OCI-LY1 (cell line): ENCODE results near the gene SUSD1.

Source experiments
- H2AFZ ChIP-seq: fragments of 200-600 bp; sonication (generic), shearing (Covaris generic); 2 replicates; pipeline ENCODE4 v1.6.0; 2014; ENCODE audit warnings: antibody characterized with exemption, mild to moderate bottlenecking, low read length
- H3F3A ChIP-seq: fragments of 200-600 bp; sonication (generic), shearing (Covaris generic); 2 replicates; pipeline ENCODE4 v1.6.0; 2014; ENCODE audit warnings: mild to moderate bottlenecking, antibody characterized with exemption, low read length, moderate library complexity; ENCODE audit not compliant: insufficient read depth
- H3K27ac ChIP-seq: fragments of 200-600 bp; sonication (generic); 2 replicates; pipeline ENCODE4 v1.5.1; 2014; ENCODE audit warnings: low read length, mixed run types, mild to moderate bottlenecking, low read depth; ENCODE audit not compliant: poor library complexity, severe bottlenecking
- H3K27me3 ChIP-seq: fragments of 200-600 bp; sonication (generic); 2 replicates; pipeline ENCODE4 v1.6.0; 2014; ENCODE audit warnings: antibody characterized with exemption, mild to moderate bottlenecking, low read length, moderate library complexity; ENCODE audit not compliant: insufficient read depth
- H3K36me3 ChIP-seq: fragments of 200-600 bp; sonication (generic); 2 replicates; pipeline ENCODE4 v1.6.1; 2014; ENCODE audit warnings: mild to moderate bottlenecking, antibody characterized with exemption, low read length, moderate library complexity, mixed read lengths; ENCODE audit not compliant: insufficient read depth
- H3K4me1 ChIP-seq: fragments of 200-600 bp; sonication (generic); 2 replicates; pipeline ENCODE4 v1.5.1; 2014; ENCODE audit warnings: mild to moderate bottlenecking, low read length, moderate library complexity; ENCODE audit not compliant: insufficient read depth, severe bottlenecking
- H3K4me2 ChIP-seq: fragments of 200-600 bp; sonication (generic), shearing (Covaris generic); 2 replicates; pipeline ENCODE4 v1.6.1; 2014; ENCODE audit warnings: low read length
- H3K4me3 ChIP-seq: fragments of 200-600 bp; sonication (generic); 2 replicates; pipeline ENCODE4 v1.5.1; 2014; ENCODE audit warnings: low read length, low read depth, mild to moderate bottlenecking, mixed read lengths; ENCODE audit not compliant: poor library complexity, severe bottlenecking
- H3K79me2 ChIP-seq: fragments of 200-600 bp; shearing (Covaris generic); 2 replicates; pipeline ENCODE4 v1.6.1; 2016; ENCODE audit warnings: mixed run types, low read length, mixed read lengths; ENCODE audit not compliant: insufficient read depth
- H3K9ac ChIP-seq: fragments of 200-600 bp; sonication (generic), shearing (Covaris generic); 2 replicates; pipeline ENCODE4 v1.6.1; 2014; ENCODE audit warnings: mild to moderate bottlenecking, low read length, mixed read lengths
- H3K9me2 ChIP-seq: fragments of 200-600 bp; sonication (generic), shearing (Covaris generic); 2 replicates; pipeline ENCODE4 v1.6.1; 2014; ENCODE audit warnings: low read depth, mild to moderate bottlenecking, low read length, mixed read lengths
- H3K9me3 ChIP-seq: fragments of 200-600 bp; shearing (Covaris generic); 2 replicates; pipeline ENCODE4 v1.6.1; 2014; ENCODE audit warnings: low read length, mixed read lengths
- H4K20me1 ChIP-seq: fragments of 200-600 bp; sonication (generic), shearing (Covaris generic); 2 replicates; pipeline ENCODE4 v1.6.0; 2016; ENCODE audit warnings: mild to moderate bottlenecking, low read length; ENCODE audit not compliant: insufficient read depth
- CTCF ChIP-seq: fragments of 200-600 bp; sonication (generic), shearing (Covaris generic); IDR thresholded peaks from 2 replicates; pipeline ENCODE4 v1.5.1; 2017; ENCODE audit warnings: mild to moderate bottlenecking, antibody characterized with exemption, low read length, moderate library complexity, mixed read lengths
- EZH2 ChIP-seq: fragments of 200-600 bp; sonication (generic), shearing (Covaris generic); IDR thresholded peaks from 2 replicates; pipeline ENCODE4 v1.8.0; 2017; ENCODE audit warnings: borderline replicate concordance, mixed run types, mild to moderate bottlenecking, antibody characterized with exemption, low read length, moderate library complexity, mixed read lengths

SUSD1 gene

GRCh38 chr9:112021742-112022141 lies 153.4 kb downstream of the SUSD1 start:
- TF ChIP-seq EZH2 (no peak), CTCF (no peak)
- H3K27ac ChIP-seq, result no peak overlapping the region
- H3K79me2 ChIP-seq, result no peaks in the 10 kb centered on the region
- no peak overlapping the region for H3K4me3 ChIP-seq
- no peak overlapping the region for H3K4me2 ChIP-seq
- H3F3A ChIP-seq, result no peaks in the 10 kb centered on the region
- H4K20me1 ChIP-seq, result no peaks in the 10 kb centered on the region
- no peak overlapping the region for H3K9ac ChIP-seq
- H3K9me3 ChIP-seq, result no peaks in the 10 kb centered on the region
- H3K27me3 ChIP-seq, result no peaks in the 10 kb centered on the region
- no peaks in the 10 kb centered on the region for H3K4me1 ChIP-seq
- no peaks in the 10 kb centered on the region for H3K9me2 ChIP-seq
- H3K36me3 ChIP-seq, result no peaks in the 10 kb centered on the region; the same call in 1 of the 2 replicates
- no peak overlapping the region for H2AFZ ChIP-seq

- Histone ChIP-seq H3K4me1 (no peaks in the 10 kb centered on the region), H3K9me3 (no peaks in the 10 kb centered on the region), H4K20me1 (no peaks in the 10 kb centered on the region), H3K9ac (no peak overlapping the region), H3K9me2 (no peaks in the 10 kb centered on the region), H3F3A (no peaks in the 10 kb centered on the region), H3K4me3 (no peak overlapping the region), H3K27ac (no peak overlapping the region), H3K79me2 (no peaks in the 10 kb centered on the region), H3K27me3 (no peaks in the 10 kb centered on the region), H2AFZ (no peak overlapping the region), H3K4me2 (no peak overlapping the region), H3K36me3 (no peaks in the 10 kb centered on the region; the same call in 1 of the 2 replicates)
- TF ChIP-seq CTCF (no peak), EZH2 (no peak)
These were observed 154.2 kb downstream of the SUSD1 start for GRCh38 chr9:112020680-112021596.

DNA sequence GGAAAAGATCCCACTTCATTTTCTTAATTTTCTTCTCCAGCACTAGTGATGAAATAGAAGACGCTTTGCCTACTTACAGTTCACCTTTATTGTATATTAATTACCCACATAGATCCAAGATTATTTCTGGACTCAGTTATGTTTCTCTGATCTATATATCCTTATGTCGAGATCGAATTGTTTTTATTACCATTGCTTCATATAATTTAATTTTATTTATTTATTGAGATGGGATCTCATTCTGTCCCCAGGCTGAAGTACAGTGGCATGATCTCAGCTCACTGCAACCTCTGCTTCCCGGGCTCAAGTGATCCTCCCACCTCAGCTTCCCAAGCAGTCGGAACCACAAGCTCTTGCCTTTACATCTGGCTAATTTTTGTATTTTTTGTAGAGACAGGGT lies 157.2 kb downstream of the SUSD1 start:
- Histone ChIP-seq H3K27me3 (no peaks in the 10 kb centered on the region), H3K4me3 (no peak overlapping the region), H3K9ac (no peak overlapping the region), H3K9me3 (no peaks in the 10 kb centered on the region), H3K36me3 (no peaks in the 10 kb centered on the region), H3K4me2 (no peak overlapping the region), H4K20me1 (no peaks in the 10 kb centered on the region), H3K4me1 (peaks cover 4% of the 10 kb centered on the region), H3K27ac (no peak overlapping the region), H3K9me2 (no peaks in the 10 kb centered on the region), H3K79me2 (no peaks in the 10 kb centered on the region), H3F3A (no peaks in the 10 kb centered on the region), H2AFZ (no peak overlapping the region)
- TF ChIP-seq EZH2 (no peak), CTCF (no peak)
